Prostate gland (tissue), 2 donors: Measurements from ENCODE around the gene FSIP1. TPM values are rescaled to one million over a fixed set of nuclear protein-coding genes. Genes with fewer than 3 reads are reported as not detected.

Experiments
- DNase-seq: peaks from one replicate; pipeline ENCODE4 v3.0.0-alpha.2; 2019; ENCODE audit warnings: low spot score
- H3K27ac ChIP-seq, 2 donors: fragments of 200-600 bp; sonication (generic); 2 replicates each; pipeline ENCODE4 v1.5.1; 2017 to 2019
- H3K27me3 ChIP-seq: fragments of 200-600 bp; sonication (generic); replicated peaks from 2 replicates; pipeline ENCODE4 v1.5.1; 2019; ENCODE audit not compliant: insufficient read depth
- H3K36me3 ChIP-seq, 2 donors: fragments of 200-600 bp; sonication (generic); 1 replicate in 1 of 2; 2 replicates in 1 of 2; pipeline versions ENCODE4 v1.5.1 to v1.8.1; 2017 to 2019
- H3K4me1 ChIP-seq: fragments of 200-600 bp; sonication (generic); replicated peaks from 2 replicates; pipeline ENCODE4 v1.5.1; 2019
- H3K4me3 ChIP-seq, 2 donors: fragments of 200-600 bp; sonication (generic); 2 replicates each; pipeline ENCODE4 v1.5.1; 2017 to 2019
- H3K9me3 ChIP-seq: fragments of 200-600 bp; sonication (generic); 2 replicates; pipeline ENCODE4 v1.5.1; 2017
- CTCF ChIP-seq, 4 experiments: fragments of 200-600 bp in 2 of 4; fragments of 450-650 bp in 2 of 4; sonication (generic) in 2 of 4; IDR thresholded peaks; 1 replicate in 3 of 4; 2 replicates in 1 of 4; pipeline ENCODE4 v1.5.1; 2016 to 2019; ENCODE audit warnings: antibody characterized with exemption in 4 of 4, mild to moderate bottlenecking in 2 of 4, moderate library complexity in 2 of 4
- POLR2A ChIP-seq: fragments of 450-650 bp; IDR thresholded peaks from one replicate; pipeline ENCODE4 v1.6.1; 2016; ENCODE audit warnings: antibody characterized with exemption, mild to moderate bottlenecking
- POLR2AphosphoS5 ChIP-seq: sonication (generic); formaldehyde crosslinking; IDR thresholded peaks from one replicate; pipeline ENCODE4 v1.6.1; 2017; ENCODE audit warnings: antibody characterized with exemption
- WGBS: methylation state at CpG from one replicate; pipeline ENCODE4 v1.1.5; 2018; 5-methylcytosine and 5-hydroxymethylcytosine counted together
- intact Hi-C: fragments of 100-400 bp; cut with DNase I; formaldehyde crosslinking; loops from one replicate; pipeline ENCODE4 v1.14.2; 2022
- total RNA-seq, 2 donors: library from RNA; depleted of rRNA; stranded (reverse); fragments of >200 nt; gene quantifications; one replicate each; pipeline ENCODE4 v1.1.0, GENCODE V29; 2016

FSIP1 gene
- total RNA-seq, 2 donors from 2014 or later: 1.6 to 2.3 TPM

GRCh38 chr15:39669241-39669640 lies 113.4 kb downstream of the FSIP1 start:
- H3K27ac ChIP-seq: no peak overlapping the region
- no peaks in the 10 kb centered on the region for H3K36me3 ChIP-seq
- no peaks in the 10 kb centered on the region for H3K4me1 ChIP-seq
- DNase-seq: no peak
- intact Hi-C loops: no loop called here
- H3K4me3 ChIP-seq: no peak overlapping the region
- no peaks in the 10 kb centered on the region for H3K27me3 ChIP-seq
- no peaks in the 10 kb centered on the region for H3K9me3 ChIP-seq
- WGBS: 0% methylated on average over 1 of the region's 1 CpG
- TF ChIP-seq POLR2A (no peak), POLR2AphosphoS5 (no peak), CTCF (IDR thresholded peaks at IDR 0.05) (no peak)

- TF ChIP-seq CTCF (IDR thresholded peaks at IDR 0.05) (no peak), POLR2AphosphoS5 (no peak), POLR2A (no peak)
- WGBS: 93% methylated on average over 4 of the region's 4 CpGs
- Histone ChIP-seq H3K27me3 (no peaks in the 10 kb centered on the region), H3K4me1 (no peaks in the 10 kb centered on the region), H3K27ac (no peak overlapping the region), H3K36me3 (no peaks in the 10 kb centered on the region), H3K4me3 (no peak overlapping the region), H3K9me3 (no peaks in the 10 kb centered on the region)
- no peak for DNase-seq
- intact Hi-C loops: no loop called here
Measured at GRCh38 chr15:39668457-39668856, 114.2 kb downstream of the FSIP1 start.

- WGBS: 93% methylated on average over 5 of the region's 5 CpGs
- no peaks in the 10 kb centered on the region for H3K27me3 ChIP-seq
- intact Hi-C loops: no loop called here
- DNase-seq: no peak
- H3K9me3 ChIP-seq: no peaks in the 10 kb centered on the region
- H3K27ac ChIP-seq: no peak overlapping the region
- no peak for TF ChIP-seq CTCF (IDR thresholded peaks at IDR 0.05)
- TF ChIP-seq POLR2A: no peak
- TF ChIP-seq POLR2AphosphoS5: no peak
- H3K4me3 ChIP-seq: no peak overlapping the region
- no peaks in the 10 kb centered on the region for H3K4me1 ChIP-seq
- no peaks in the 10 kb centered on the region for H3K36me3 ChIP-seq
Measured at GRCh38 chr15:39667382-39668127, 115.1 kb downstream of the FSIP1 start.

- no peaks in the 10 kb centered on the region for H3K4me1 ChIP-seq
- H3K27me3 ChIP-seq: no peaks in the 10 kb centered on the region
- no peak for DNase-seq
- WGBS: 88% methylated on average over 3 of the region's 3 CpGs
- H3K9me3 ChIP-seq: no peaks in the 10 kb centered on the region
- H3K4me3 ChIP-seq: no peak overlapping the region
- no peaks in the 10 kb centered on the region for H3K36me3 ChIP-seq
- intact Hi-C loops: no loop called here
- no peak for TF ChIP-seq CTCF (IDR thresholded peaks at IDR 0.05)
- no peak for TF ChIP-seq POLR2AphosphoS5
- TF ChIP-seq POLR2A: no peak
- no peak overlapping the region for H3K27ac ChIP-seq
Measured at GRCh38 chr15:39666677-39667076, 116.0 kb downstream of the FSIP1 start.

- Histone ChIP-seq H3K9me3 (no peaks in the 10 kb centered on the region), H3K36me3 (no peaks in the 10 kb centered on the region), H3K4me3 (no peak overlapping the region), H3K27ac (no peak overlapping the region), H3K4me1 (no peaks in the 10 kb centered on the region), H3K27me3 (no peaks in the 10 kb centered on the region)
- DNase-seq: no peak
- 50% methylated on average over 4 of the region's 4 CpGs for WGBS
- intact Hi-C loops: no loop called here
- TF ChIP-seq CTCF (IDR thresholded peaks at IDR 0.05) (no peak), POLR2AphosphoS5 (no peak), POLR2A (no peak)
Measured at GRCh38 chr15:39665629-39666250, 116.9 kb downstream of the FSIP1 start.
